ENCODE data around the gene RPL19.

The RPL19 gene

GRCh38 chr17:39222866-39223834 lies 23.1 kb downstream of the RPL19 start:
- no peak for DNase-seq

GRCh38 chr17:39223907-39224777 lies 24.1 kb downstream of the RPL19 start:
- no peak for DNase-seq

- DNase-seq = no peak
These were observed 24.8 kb downstream of the RPL19 start for GRCh38 chr17:39224778-39225307.

- DNase-seq = peak in 1 of 58 donors; percentile 26
These were observed 25.4 kb downstream of the RPL19 start, which contains the start of gene STAC2 for GRCh38 chr17:39225308-39225958. Gene STAC2, minus strand, starts transcription at chr17:39225945. Its CDS starts 443 bp downstream, at chr17:39225502.

- peak in 45 of 58 donors; percentile 8 to 87 (median 46) for DNase-seq
These were observed 26.0 kb downstream of the RPL19 start for GRCh38 chr17:39225959-39226683.

- no peak for DNase-seq
These were observed 27.4 kb downstream of the RPL19 start for GRCh38 chr17:39227364-39227919.

- no peak for DNase-seq
These were observed 29.3 kb downstream of the RPL19 start for GRCh38 chr17:39229274-39229913.

- DNase-seq = no peak
These were observed 30.3 kb downstream of the RPL19 start for GRCh38 chr17:39230361-39230760.

- no peak for DNase-seq
These were observed 31.0 kb downstream of the RPL19 start for GRCh38 chr17:39231091-39231561.

- peak in 11 of 58 donors; percentile 13 to 58 (median 35) for DNase-seq
These were observed 31.8 kb downstream of the RPL19 start for GRCh38 chr17:39231591-39232551.

GRCh38 chr17:39235555-39236449 lies 35.7 kb downstream of the RPL19 start:
- peak in 1 of 58 donors; percentile 64 for DNase-seq

- no peak for DNase-seq
These were observed 36.4 kb downstream of the RPL19 start for GRCh38 chr17:39236450-39236927.

GRCh38 chr17:39236981-39237441 lies 36.9 kb downstream of the RPL19 start:
- DNase-seq = no peak

GRCh38 chr17:39237586-39237985 lies 37.5 kb downstream of the RPL19 start:
- DNase-seq = no peak

GRCh38 chr17:39238311-39238972 lies 38.4 kb downstream of the RPL19 start:
- peak in 1 of 58 donors; percentile 31 for DNase-seq

All from anterior cingulate cortex (tissue), 58 donors.